Esophagus squamous epithelium (tissue), 5 donors: ENCODE data around the gene LMNTD2. TPM values are rescaled to one million over a fixed set of nuclear protein-coding genes. Genes with fewer than 3 reads are reported as not detected.

Experiments
- DNase-seq: peaks from one replicate; lab custom pipeline; 2025; lab: John Stamatoyannopoulos, UW
- H3K27ac ChIP-seq, 4 donors: fragments of 200-600 bp; sonication (generic); one replicate each; pipeline ENCODE4 v1.5.1; 2016 to 2019; ENCODE audit warnings: mild to moderate bottlenecking in 1 of 4
- H3K27me3 ChIP-seq, 4 donors: fragments of 200-600 bp; sonication (generic); 1 replicate in 3 of 4; 2 replicates in 1 of 4; pipeline versions ENCODE4 v1.5.1 to v1.6.0; 2017 to 2021; ENCODE audit warnings: antibody characterized with exemption in 1 of 4
- H3K36me3 ChIP-seq, 3 donors: fragments of 200-600 bp; sonication (generic); one replicate each; pipeline ENCODE4 v1.5.1; 2016 to 2019
- H3K4me1 ChIP-seq, 3 donors: fragments of 200-600 bp; sonication (generic); one replicate each; pipeline ENCODE4 v1.5.1; 2017 to 2019
- H3K4me3 ChIP-seq, 4 donors: fragments of 200-600 bp; sonication (generic); 1 replicate in 3 of 4; 2 replicates in 1 of 4; pipeline ENCODE4 v1.5.1; 2016 to 2019; ENCODE audit warnings: mild to moderate bottlenecking in 2 of 4, moderate library complexity in 1 of 4
- H3K9me3 ChIP-seq, 3 donors: fragments of 200-600 bp; sonication (generic); one replicate each; pipeline ENCODE4 v1.5.1; 2016 to 2019
- CTCF ChIP-seq, 6 experiments: fragments of 450-650 bp in 4 of 6; fragments of 200-600 bp in 2 of 6; sonication (generic) in 2 of 6; IDR thresholded peaks; one replicate each; pipeline ENCODE4 v1.5.1; 2016 to 2019; ENCODE audit warnings: antibody characterized with exemption in 6 of 6, mild to moderate bottlenecking in 4 of 6, moderate library complexity in 4 of 6
- POLR2A ChIP-seq, 4 donors: fragments of 450-650 bp; IDR thresholded peaks; one replicate each; pipeline ENCODE4 v1.6.1; 2017; ENCODE audit warnings: antibody characterized with exemption in 4 of 4, mild to moderate bottlenecking in 4 of 4, moderate library complexity in 3 of 4
- WGBS, 2 donors: methylation state at CpG; one replicate each; pipeline ENCODE4 v1.1.5; 2018; 5-methylcytosine and 5-hydroxymethylcytosine counted together
- intact Hi-C: fragments of 100-400 bp; cut with DNase I; formaldehyde crosslinking; loops from one replicate; pipeline ENCODE4 v1.15.0; 2022
- total RNA-seq, 4 donors: library from RNA; depleted of rRNA; stranded (reverse); fragments of >200 nt; gene quantifications; one replicate each; pipeline ENCODE4 v1.1.0, GENCODE V29; 2016
- donor health status: DM: yes; HTN: yes; CAD: no.

Gene LMNTD2
- total RNA-seq, 4 donors from 2014 or later: 2.1 to 4.6 (median 3.8) TPM

- intact Hi-C loops: loop anchor here (5.0 kb wide), 1 partner anchor 50 kb away; the partner anchor contains the start of gene IRF7
- WGBS, 2 donors: 49 to 52% methylated on average over 4 to 9 of the region's 41 CpGs
- H3K4me3 ChIP-seq: peak overlapping the region; percentile 65 to 90 (median 66)
- peaks cover 10 to 64% (median 11%) of the 10 kb centered on the region in 3 donors for H3K4me1 ChIP-seq
- H3K9me3 ChIP-seq: no peaks in the 10 kb centered on the region
- H3K27me3 ChIP-seq: no peaks in the 10 kb centered on the region
- peaks cover 0 to 14% (median 0%) of the 10 kb centered on the region in 3 donors for H3K36me3 ChIP-seq
- no peak for TF ChIP-seq CTCF (IDR thresholded peaks at IDR 0.05)
- no peak for TF ChIP-seq POLR2A (IDR thresholded peaks at IDR 0.05)
- peak overlapping the region; percentile 88 to 96 (median 94) for H3K27ac ChIP-seq
- no peak for DNase-seq
These were observed 7.2 kb upstream of the LMNTD2 start for GRCh38 chr11:567629-568292.

DNA sequence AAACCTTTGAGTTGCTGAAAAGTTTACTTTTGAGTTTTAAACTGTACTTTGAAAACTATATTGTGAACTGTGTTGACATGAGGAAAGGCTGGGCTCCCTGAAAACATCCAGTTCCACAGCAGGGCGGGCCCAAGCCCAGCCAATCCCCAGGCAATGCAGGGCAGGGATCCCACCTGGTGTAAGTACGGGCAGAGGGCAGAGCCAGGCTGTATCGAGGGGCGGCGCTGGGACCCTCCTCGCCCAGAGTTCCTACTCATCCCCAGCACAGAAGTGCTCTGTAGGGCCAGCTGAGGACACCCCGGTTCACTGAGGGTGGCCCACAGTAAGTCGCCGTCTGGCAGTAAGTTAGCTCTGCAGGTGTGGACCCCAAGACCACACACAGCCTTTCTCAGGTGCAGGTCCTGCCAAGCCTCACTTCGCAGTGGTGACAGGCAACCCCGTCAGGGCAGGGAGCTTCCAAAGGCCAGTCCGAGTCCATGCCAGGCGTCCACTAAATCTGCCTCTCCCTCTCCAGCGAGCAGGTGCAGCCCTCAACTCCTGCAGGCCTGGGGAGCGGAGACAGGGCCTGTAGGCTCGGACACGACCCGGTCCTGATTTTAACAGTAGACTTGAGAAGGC is 6.6 kb upstream of the LMNTD2 start:
- WGBS, 2 donors: 88 to 89% methylated on average over 4 to 5 of the region's 18 CpGs
- no peaks in the 10 kb centered on the region for H3K9me3 ChIP-seq
- H3K27ac ChIP-seq: peak overlapping the region; percentile 88 to 96 (median 94)
- no peak for DNase-seq
- H3K27me3 ChIP-seq: no peaks in the 10 kb centered on the region
- H3K4me1 ChIP-seq: peaks cover 11 to 70% (median 16%) of the 10 kb centered on the region in 3 donors
- peak overlapping the region; percentile 65 to 90 (median 66) for H3K4me3 ChIP-seq
- H3K36me3 ChIP-seq: peaks cover 0 to 20% (median 0%) of the 10 kb centered on the region in 3 donors
- TF ChIP-seq CTCF (IDR thresholded peaks at IDR 0.05) (no peak), POLR2A (IDR thresholded peaks at IDR 0.05) (no peak)
- intact Hi-C loops: loop anchor here (5.0 kb wide), 1 partner anchor 50 kb away; the partner anchor contains the start of gene IRF7

DNA sequence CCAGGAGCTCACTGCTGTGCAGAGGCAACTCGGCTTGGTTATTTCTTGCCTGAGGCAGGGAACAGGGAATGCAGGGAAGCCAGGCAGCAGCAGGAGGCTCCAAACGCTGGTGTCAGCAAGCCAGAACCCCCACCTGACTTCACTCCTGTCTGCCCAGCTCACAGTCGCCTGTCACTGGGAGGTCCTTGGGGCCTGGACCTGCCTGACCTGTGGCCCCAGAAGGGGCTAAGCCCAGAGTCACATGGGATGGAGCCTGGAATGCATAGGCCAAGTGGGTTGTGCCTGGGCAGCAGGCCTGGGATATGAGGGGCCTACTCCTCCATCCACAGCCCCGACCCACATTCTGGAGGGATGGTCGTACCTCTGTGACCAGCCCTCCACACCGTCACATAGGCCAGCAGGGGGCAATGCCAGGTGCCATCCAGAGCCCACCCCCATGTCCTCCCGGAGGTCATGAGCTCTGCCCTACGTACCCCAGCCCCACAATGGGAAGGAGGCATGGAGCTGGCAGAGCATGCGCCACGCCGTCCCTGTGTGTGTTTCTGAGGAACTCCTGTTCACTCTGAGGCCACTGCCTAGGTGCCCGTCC is 5.5 kb upstream of the LMNTD2 start:
- Histone ChIP-seq H3K9me3 (no peaks in the 10 kb centered on the region), H3K4me1 (peaks cover 19 to 81% (median 24%) of the 10 kb centered on the region in 3 donors), H3K27me3 (no peaks in the 10 kb centered on the region), H3K27ac (peak overlapping the region in 3 of 4 donors; percentile 14 to 96 (median 88)), H3K4me3 (peak overlapping the region in 1 of 4 donors; percentile 67), H3K36me3 (peaks cover 0 to 22% (median 0%) of the 10 kb centered on the region in 3 donors)
- WGBS, 2 donors: 65 to 72% methylated on average over 4 to 6 of the region's 12 CpGs
- no peak for DNase-seq
- no peak for TF ChIP-seq POLR2A (IDR thresholded peaks at IDR 0.05)
- no peak for TF ChIP-seq CTCF (IDR thresholded peaks at IDR 0.05)
- intact Hi-C loops: loop anchor here (5.0 kb wide), 1 partner anchor 51 kb away; the partner anchor contains the start of gene IRF7

- Histone ChIP-seq H3K36me3 (peaks cover 0 to 22% (median 0%) of the 10 kb centered on the region in 3 donors), H3K4me1 (peaks cover 20 to 82% (median 27%) of the 10 kb centered on the region in 3 donors), H3K27me3 (peaks cover 0 to 5% (median 0%) of the 10 kb centered on the region in 4 donors), H3K27ac (peak overlapping the region; percentile 40 to 88 (median 75)), H3K9me3 (no peaks in the 10 kb centered on the region), H3K4me3 (no peak overlapping the region)
- 55 to 67% methylated on average over 4 of the region's 12 CpGs for WGBS, 2 donors
- intact Hi-C loops: no loop called here
- TF ChIP-seq POLR2A (IDR thresholded peaks at IDR 0.05) (no peak), CTCF (IDR thresholded peaks at IDR 0.05) (no peak)
- no peak for DNase-seq
These were observed 3.5 kb upstream of the LMNTD2 start for GRCh38 chr11:563812-564578.
